Smooth muscle cell of bladder (primary cell): ENCODE measurements around the gene IREB2. TPM values are rescaled to one million over a fixed set of nuclear protein-coding genes. Genes with fewer than 3 reads are reported as not detected.

ENCODE experiments used
- total RNA-seq: library from RNA; depleted of rRNA; stranded (reverse); fragments of >200 nt; gene quantifications from 2 replicates; pipeline ENCODE4 v1.2.3, GENCODE V29; 2014

The IREB2 gene
- 13.9 and 15.3 TPM in 2 replicates for total RNA-seq

DNA sequence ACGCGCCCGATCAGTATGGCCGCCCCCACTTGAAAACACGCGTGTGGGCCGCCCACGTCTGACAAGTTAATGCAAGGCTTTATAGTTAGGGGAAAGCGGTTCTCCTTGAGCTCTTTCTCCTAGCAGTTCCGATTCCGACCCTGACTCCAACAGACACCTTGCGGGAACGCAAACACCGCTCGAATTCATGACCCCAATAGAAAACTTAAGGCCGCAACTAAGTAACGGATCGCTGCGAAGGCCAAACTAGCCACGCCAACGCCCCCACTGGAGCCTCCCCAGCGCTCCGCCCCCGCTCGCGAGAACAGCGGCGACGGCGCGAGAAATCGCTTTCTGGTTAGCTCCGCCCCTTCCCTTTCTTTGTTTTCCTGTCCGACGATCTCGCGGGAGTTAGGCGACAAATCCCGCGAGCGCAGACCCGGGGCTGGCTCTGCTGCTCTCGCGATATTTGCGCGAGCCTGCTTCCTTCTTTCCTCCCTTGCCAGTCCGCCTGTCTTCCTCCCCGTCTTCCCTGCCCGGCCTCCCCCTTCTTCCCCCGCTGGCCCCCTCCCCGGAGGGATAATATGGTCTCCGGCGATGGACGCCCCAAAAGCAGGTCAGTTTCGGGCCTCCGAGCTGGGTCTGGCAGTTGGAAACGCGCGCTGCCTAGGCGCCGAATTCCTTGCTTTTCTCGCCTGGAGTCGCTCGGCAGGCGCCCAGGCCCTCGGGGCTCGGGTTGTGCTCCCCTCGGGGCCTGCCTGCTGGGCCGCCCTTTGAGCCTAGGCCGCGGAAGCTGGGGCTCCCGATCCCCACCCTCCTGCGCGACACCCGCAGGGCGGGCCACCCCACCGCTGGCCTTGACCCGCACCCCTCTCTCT is at the start of gene IREB2:
Gene IREB2 (plus strand): TSS at position 455 of the 857 bp plus-strand sequence. CDS start 122 bp downstream, at position 577.

DNA sequence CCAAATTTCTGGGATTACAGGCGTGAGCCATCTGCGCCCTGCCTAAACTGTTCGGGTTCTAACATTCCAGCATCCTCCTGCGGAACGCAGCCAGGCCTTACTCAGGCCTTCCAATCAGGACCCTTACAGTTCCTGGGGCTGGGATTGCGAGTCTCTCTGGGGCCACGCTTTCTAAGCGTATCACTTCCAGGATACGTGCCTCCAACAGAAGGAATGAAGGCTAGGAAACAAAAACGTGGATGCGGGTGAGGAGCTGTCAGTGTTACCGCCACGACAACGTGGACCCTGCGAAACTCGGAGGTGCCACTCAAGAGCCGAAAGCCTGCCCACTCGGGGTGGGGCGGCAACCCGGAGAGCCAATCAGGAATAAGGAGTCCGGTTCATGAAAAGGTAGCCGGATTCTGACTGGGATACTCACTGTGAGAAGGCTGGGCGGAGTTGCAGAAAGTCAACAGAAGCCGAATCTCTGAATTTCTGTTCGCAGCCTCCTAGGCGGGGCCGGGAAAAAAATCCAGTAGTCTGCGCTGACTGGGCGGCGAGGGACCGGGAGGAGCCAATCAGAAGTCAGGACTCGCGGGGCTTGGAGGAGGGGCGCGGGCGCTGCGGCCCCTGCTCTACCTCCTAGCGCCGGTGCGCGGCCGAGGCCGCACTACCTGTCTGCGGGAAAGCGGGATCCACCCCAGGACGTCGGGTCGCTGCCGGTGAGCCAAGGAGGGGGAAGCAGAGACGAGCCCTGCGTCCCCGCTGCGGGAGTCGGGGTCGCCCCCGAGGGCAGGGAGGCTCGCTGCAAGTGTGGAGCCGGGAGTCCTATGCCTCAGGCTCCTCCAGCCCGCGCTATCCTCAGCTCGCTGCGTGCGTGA is 69.2 kb downstream of the IREB2 start, which contains the start of gene HYKK:
Gene HYKK (plus strand): TSS at position 607 of the 860 bp plus-strand sequence. CDS start 5,512 bp downstream, outside the sequence.

DNA sequence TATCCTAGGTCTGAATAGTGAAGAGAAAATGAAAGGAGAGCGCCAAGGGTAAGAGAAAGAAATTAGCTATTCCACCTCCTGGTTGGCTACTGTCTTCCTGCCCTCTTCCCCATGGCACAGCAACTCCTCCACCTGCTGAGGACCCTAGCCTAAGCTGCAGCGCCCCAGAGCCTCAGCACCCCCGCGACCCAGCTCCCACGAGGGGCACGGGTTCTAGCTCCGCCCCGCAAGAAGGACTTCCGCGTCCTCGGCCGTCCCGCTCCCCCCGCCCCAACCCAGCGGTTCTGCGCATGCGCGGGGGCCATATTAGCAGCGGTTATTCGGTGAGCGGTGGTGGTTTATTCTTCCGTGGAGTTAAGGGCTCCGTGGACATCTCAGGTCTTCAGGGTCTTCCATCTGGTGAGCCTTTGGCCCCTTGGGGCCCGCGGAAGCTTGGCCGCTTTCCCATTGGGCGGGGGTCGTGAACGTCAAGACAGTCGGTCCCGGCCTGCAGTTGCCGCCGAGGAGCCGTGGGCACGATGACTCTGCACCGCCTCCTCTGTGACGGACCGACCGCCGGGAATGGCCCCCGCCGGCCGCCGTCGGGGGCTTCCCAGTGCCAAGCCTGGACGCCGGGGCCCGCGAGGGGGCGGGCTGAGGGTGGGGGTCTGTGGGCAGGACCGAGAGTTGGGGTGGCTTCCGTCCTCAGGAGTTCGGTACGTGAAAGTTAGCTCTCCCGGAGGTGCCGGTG is 102.3 kb downstream of the IREB2 start, which contains the start of gene PSMA4:
Gene PSMA4 (plus strand): TSS at position 304 of the 730 bp plus-strand sequence. CDS start 1,484 bp downstream, outside the sequence.

Other genes with a start within 250 kb of the IREB2 start
- not detected in 2 replicates for gene ACSBG1, start 203.7 kb upstream of the IREB2 start, total RNA-seq
- 1.00 and 3.5 TPM in 2 replicates for gene DNAJA4, start 173.7 kb upstream of the IREB2 start, total RNA-seq
- 83.0 and 98.4 TPM in 2 replicates for gene SKIC8, start 138.6 kb upstream of the IREB2 start, total RNA-seq
- gene CRABP1, start 97.9 kb upstream of the IREB2 start, total RNA-seq: not detected in 2 replicates
- gene HYKK, start 69.4 kb downstream of the IREB2 start, total RNA-seq: 2.1 and 2.5 TPM in 2 replicates
- 130 and 168 TPM in 2 replicates for gene PSMA4, start 102.2 kb downstream of the IREB2 start, total RNA-seq
- 0.09 and 0.14 TPM in 2 replicates for gene CHRNA5, start 127.3 kb downstream of the IREB2 start, total RNA-seq
- not detected in 2 replicates for gene CHRNA3, start 182.8 kb downstream of the IREB2 start, total RNA-seq
- not detected in 2 replicates for gene CHRNB4, start 203.0 kb downstream of the IREB2 start, total RNA-seq